Neural progenitor cell (in vitro differentiated cells): ENCODE measurements around the gene HHAT. TPM values are rescaled to one million over a fixed set of nuclear protein-coding genes. Genes with fewer than 3 reads are reported as not detected.

Experiments
- DNase-seq: peaks from one replicate; pipeline ENCODE4 v3.0.0-alpha.2; 2016; ENCODE audit warnings: low spot score
- H2AFZ ChIP-seq: fragments of 200-600 bp; sonication (generic); replicated peaks from 2 replicates; pipeline ENCODE4 v1.6.1; 2016; ENCODE audit warnings: antibody characterized with exemption
- H3F3A ChIP-seq: fragments of 200-600 bp; sonication (generic); 2 replicates; pipeline ENCODE4 v1.6.1; 2016; ENCODE audit warnings: antibody characterized with exemption, low read depth
- H3K27ac ChIP-seq: fragments of 200-600 bp; sonication (generic); 2 replicates; pipeline ENCODE4 v1.5.1; 2016; ENCODE audit warnings: mild to moderate bottlenecking
- H3K27me3 ChIP-seq: fragments of 200-600 bp; sonication (generic); 2 replicates; pipeline ENCODE4 v1.6.1; 2016; ENCODE audit warnings: mild to moderate bottlenecking, moderate library complexity
- H3K36me3 ChIP-seq: fragments of 200-600 bp; sonication (generic); 2 replicates; pipeline ENCODE4 v1.5.1; 2016
- H3K4me1 ChIP-seq: fragments of 200-600 bp; sonication (generic); 2 replicates; pipeline ENCODE4 v1.6.1; 2016; ENCODE audit warnings: mixed run types
- H3K4me2 ChIP-seq: fragments of 200-600 bp; sonication (generic); 2 replicates; pipeline ENCODE4 v1.6.1; 2016
- H3K4me3 ChIP-seq: fragments of 200-600 bp; sonication (generic); 2 replicates; pipeline ENCODE4 v1.5.1; 2016
- H3K79me2 ChIP-seq: fragments of 200-600 bp; sonication (generic); 2 replicates; pipeline ENCODE4 v1.6.1; 2016; ENCODE audit warnings: low read depth
- H3K9ac ChIP-seq: fragments of 200-600 bp; sonication (generic); 2 replicates; pipeline ENCODE4 v1.6.1; 2016
- H3K9me3 ChIP-seq: fragments of 200-600 bp; sonication (generic); 2 replicates; pipeline ENCODE4 v1.5.1; 2016; ENCODE audit warnings: low read depth
- H4K20me1 ChIP-seq: fragments of 200-600 bp; sonication (generic); 2 replicates; pipeline ENCODE4 v1.6.1; 2016; ENCODE audit warnings: low read depth
- H3K27ac Mint-ChIP-seq: 3 replicates; pipeline ENCODE4 v1.8.0; 2021; ENCODE audit warnings: mixed read lengths
- H3K27me3 Mint-ChIP-seq: 2 replicates; pipeline ENCODE4 v1.8.0; 2022; ENCODE audit warnings: low read depth, mild to moderate bottlenecking, inconsistent platforms, moderate library complexity, mixed read lengths; ENCODE audit not compliant: insufficient read depth
- H3K36me3 Mint-ChIP-seq: 3 replicates; pipeline ENCODE4 v1.8.0; 2021; ENCODE audit warnings: mixed read lengths
- H3K4me1 Mint-ChIP-seq: 3 replicates; pipeline ENCODE4 v1.8.0; 2021; ENCODE audit warnings: mixed read lengths
- H3K4me3 Mint-ChIP-seq: 3 replicates; pipeline ENCODE4 v1.8.0; 2021; ENCODE audit warnings: mild to moderate bottlenecking, moderate library complexity, mixed read lengths
- H3K9me3 Mint-ChIP-seq: 3 replicates; pipeline ENCODE4 v1.8.0; 2020; ENCODE audit warnings: mixed read lengths
- EZH2 ChIP-seq: fragments of 200-600 bp; sonication (generic); IDR thresholded peaks from 2 replicates; pipeline ENCODE4 v1.6.1; 2017; ENCODE audit warnings: antibody characterized with exemption, mild to moderate bottlenecking, moderate library complexity
- EZH2phosphoT487 ChIP-seq: fragments of 200-600 bp; sonication (generic); IDR thresholded peaks from 2 replicates; pipeline ENCODE4 v1.6.1; 2017; ENCODE audit warnings: antibody characterized with exemption
- total RNA-seq: library from RNA; depleted of rRNA; stranded (reverse); fragments of >200 nt; gene quantifications from 2 replicates; pipeline ENCODE4 v1.2.3, GENCODE V29; 2015; ENCODE audit warnings: low replicate concordance
- TF ChIP-seq, protein P1 (sequence below): fragments of 200-600 bp; sonication (generic); IDR thresholded peaks from 2 replicates; pipeline ENCODE4 v1.5.1; 2017; ENCODE audit warnings: antibody characterized with exemption, mild to moderate bottlenecking

Gene HHAT
- total RNA-seq, 1 donor from 2014 or later, result 10.3 TPM

DNA sequence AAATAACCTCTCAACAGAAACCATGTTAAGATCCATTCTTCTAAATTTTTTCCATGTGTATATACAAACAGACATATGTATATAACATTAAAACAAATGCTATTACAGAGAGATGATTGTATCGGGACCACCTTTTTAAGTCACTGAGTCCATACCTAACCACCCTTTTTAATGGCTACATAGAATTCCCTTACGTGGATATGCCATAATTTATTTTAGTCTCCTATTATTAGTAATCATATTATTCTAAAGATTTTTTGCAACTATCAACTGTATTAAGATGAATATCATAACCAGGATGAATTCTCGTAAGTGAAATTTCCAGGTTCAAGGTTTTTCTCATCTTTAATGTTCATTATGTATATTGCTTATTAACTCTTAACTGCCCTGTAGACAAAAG, 259.7 kb downstream of the HHAT start:
- no peak overlapping the region for H3K4me2 ChIP-seq
- H3K27ac Mint-ChIP-seq, result no peak overlapping the region
- peaks cover 3% of the 10 kb centered on the region for H3K4me1 Mint-ChIP-seq
- H3K4me1 ChIP-seq, result no peaks in the 10 kb centered on the region
- H3F3A ChIP-seq, result no peaks in the 10 kb centered on the region
- no peak overlapping the region for H3K9ac ChIP-seq
- H3K27me3 Mint-ChIP-seq, result peaks cover 4% of the 10 kb centered on the region
- H3K36me3 ChIP-seq, result no peaks in the 10 kb centered on the region
- no peak for TF ChIP-seq EZH2phosphoT487
- no peak for TF ChIP-seq EZH2
- TF ChIP-seq, protein P1, sequence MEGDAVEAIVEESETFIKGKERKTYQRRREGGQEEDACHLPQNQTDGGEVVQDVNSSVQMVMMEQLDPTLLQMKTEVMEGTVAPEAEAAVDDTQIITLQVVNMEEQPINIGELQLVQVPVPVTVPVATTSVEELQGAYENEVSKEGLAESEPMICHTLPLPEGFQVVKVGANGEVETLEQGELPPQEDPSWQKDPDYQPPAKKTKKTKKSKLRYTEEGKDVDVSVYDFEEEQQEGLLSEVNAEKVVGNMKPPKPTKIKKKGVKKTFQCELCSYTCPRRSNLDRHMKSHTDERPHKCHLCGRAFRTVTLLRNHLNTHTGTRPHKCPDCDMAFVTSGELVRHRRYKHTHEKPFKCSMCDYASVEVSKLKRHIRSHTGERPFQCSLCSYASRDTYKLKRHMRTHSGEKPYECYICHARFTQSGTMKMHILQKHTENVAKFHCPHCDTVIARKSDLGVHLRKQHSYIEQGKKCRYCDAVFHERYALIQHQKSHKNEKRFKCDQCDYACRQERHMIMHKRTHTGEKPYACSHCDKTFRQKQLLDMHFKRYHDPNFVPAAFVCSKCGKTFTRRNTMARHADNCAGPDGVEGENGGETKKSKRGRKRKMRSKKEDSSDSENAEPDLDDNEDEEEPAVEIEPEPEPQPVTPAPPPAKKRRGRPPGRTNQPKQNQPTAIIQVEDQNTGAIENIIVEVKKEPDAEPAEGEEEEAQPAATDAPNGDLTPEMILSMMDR, result no peak
- H3K9me3 Mint-ChIP-seq, result peaks cover 3% of the 10 kb centered on the region
- no peak overlapping the region for H3K27ac ChIP-seq
- H3K4me3 Mint-ChIP-seq, result no peak overlapping the region
- H3K79me2 ChIP-seq, result no peaks in the 10 kb centered on the region
- no peak overlapping the region for H2AFZ ChIP-seq
- DNase-seq, result no peak
- H3K4me3 ChIP-seq, result no peak overlapping the region
- H3K9me3 ChIP-seq, result no peaks in the 10 kb centered on the region
- H3K36me3 Mint-ChIP-seq, result no peaks in the 10 kb centered on the region
- H3K27me3 ChIP-seq, result no peaks in the 10 kb centered on the region
- H4K20me1 ChIP-seq, result no peaks in the 10 kb centered on the region

DNA sequence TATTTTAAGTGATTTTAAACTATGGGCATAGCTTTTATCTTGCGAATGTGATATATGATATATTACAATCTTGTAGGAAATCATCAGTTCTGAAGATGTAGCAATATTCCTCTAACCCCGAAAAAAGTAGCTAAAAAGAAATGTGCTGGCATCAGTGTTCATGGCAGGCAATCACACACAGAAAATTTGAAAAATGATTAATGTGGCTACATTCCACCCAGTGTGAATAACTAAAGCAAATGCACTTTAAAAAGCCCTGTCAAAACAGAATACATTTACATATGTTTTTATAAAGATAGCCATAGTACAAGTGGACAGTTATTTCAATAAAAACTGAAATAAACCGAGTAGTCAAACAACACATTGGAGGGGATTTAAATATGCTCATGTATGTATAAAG, 260.2 kb downstream of the HHAT start:
- DNase-seq, result no peak
- Mint-ChIP-seq H3K9me3 (peaks cover 3% of the 10 kb centered on the region), H3K27me3 (peaks cover 4% of the 10 kb centered on the region), H3K4me1 (peaks cover 3% of the 10 kb centered on the region), H3K4me3 (no peak overlapping the region), H3K36me3 (no peaks in the 10 kb centered on the region), H3K27ac (no peak overlapping the region)
- Histone ChIP-seq H3K4me2 (no peak overlapping the region), H3K4me1 (no peaks in the 10 kb centered on the region), H3K27ac (no peak overlapping the region), H4K20me1 (no peaks in the 10 kb centered on the region), H3F3A (no peaks in the 10 kb centered on the region), H3K79me2 (no peaks in the 10 kb centered on the region), H3K9ac (no peak overlapping the region), H3K36me3 (no peaks in the 10 kb centered on the region), H2AFZ (no peak overlapping the region), H3K27me3 (no peaks in the 10 kb centered on the region), H3K9me3 (no peaks in the 10 kb centered on the region), H3K4me3 (no peak overlapping the region)
- TF ChIP-seq EZH2 (no peak), EZH2phosphoT487 (no peak)
- TF ChIP-seq, protein P1, result no peak

DNA sequence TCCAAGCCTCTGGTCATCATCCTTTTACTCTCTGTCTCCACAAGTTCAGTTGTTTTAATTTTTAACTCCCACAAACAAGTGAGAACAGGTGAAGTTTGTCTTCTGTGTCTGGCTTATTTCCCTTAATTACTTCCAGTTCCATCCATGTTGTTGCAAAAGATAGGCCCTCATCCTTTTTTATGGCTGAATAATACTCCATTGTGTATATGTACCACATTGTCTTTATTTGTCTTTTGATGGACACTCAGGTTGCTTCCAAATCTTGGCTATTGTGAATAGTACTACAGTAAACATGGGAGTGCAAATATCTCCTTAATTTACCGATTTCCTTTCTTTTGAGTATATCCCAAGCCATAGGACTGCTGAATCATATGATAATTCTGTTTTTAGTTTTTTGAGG, 262.5 kb downstream of the HHAT start:
- H3F3A ChIP-seq, result no peaks in the 10 kb centered on the region
- Mint-ChIP-seq H3K4me1 (no peaks in the 10 kb centered on the region), H3K9me3 (peaks cover 3% of the 10 kb centered on the region), H3K36me3 (no peaks in the 10 kb centered on the region), H3K4me3 (no peak overlapping the region), H3K27ac (no peak overlapping the region), H3K27me3 (peaks cover 4% of the 10 kb centered on the region)
- no peak for DNase-seq
- H3K79me2 ChIP-seq, result no peaks in the 10 kb centered on the region
- H3K9ac ChIP-seq, result no peak overlapping the region
- no peaks in the 10 kb centered on the region for H3K4me1 ChIP-seq
- H3K4me3 ChIP-seq, result no peak overlapping the region
- H3K4me2 ChIP-seq, result no peak overlapping the region
- no peak overlapping the region for H2AFZ ChIP-seq
- no peaks in the 10 kb centered on the region for H4K20me1 ChIP-seq
- TF ChIP-seq EZH2phosphoT487, result no peak
- TF ChIP-seq EZH2, result no peak
- no peak overlapping the region for H3K27ac ChIP-seq
- H3K9me3 ChIP-seq, result no peaks in the 10 kb centered on the region
- no peaks in the 10 kb centered on the region for H3K36me3 ChIP-seq
- H3K27me3 ChIP-seq, result no peaks in the 10 kb centered on the region

DNA sequence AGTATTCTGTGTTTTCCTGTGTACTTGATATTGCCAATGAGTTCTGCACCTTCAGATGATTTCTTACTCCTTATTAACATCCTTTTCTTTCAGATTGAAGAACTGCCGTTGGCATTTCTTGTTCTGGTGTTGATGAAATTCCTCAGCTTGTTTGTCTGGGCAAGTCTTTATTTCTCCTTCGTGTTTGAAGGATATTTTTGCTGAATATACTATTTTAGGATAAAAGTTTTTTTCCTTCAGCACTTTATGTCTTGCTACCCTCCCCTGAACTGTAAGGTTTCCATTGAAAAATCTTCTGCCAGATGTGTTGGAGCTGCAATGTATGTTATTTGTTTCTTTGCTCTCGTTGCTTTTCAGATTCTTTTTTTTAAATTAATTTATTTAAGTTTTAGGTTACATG, 265.9 kb downstream of the HHAT start:
- Histone ChIP-seq H3K9ac (no peak overlapping the region), H3K27ac (no peak overlapping the region), H3K27me3 (no peaks in the 10 kb centered on the region), H3K36me3 (no peaks in the 10 kb centered on the region), H3K79me2 (no peaks in the 10 kb centered on the region), H4K20me1 (no peaks in the 10 kb centered on the region), H3K4me3 (no peak overlapping the region), H3K4me1 (no peaks in the 10 kb centered on the region), H3K9me3 (no peaks in the 10 kb centered on the region), H2AFZ (no peak overlapping the region), H3F3A (no peaks in the 10 kb centered on the region), H3K4me2 (no peak overlapping the region)
- Mint-ChIP-seq H3K4me1 (peaks cover 5% of the 10 kb centered on the region), H3K27ac (no peak overlapping the region), H3K9me3 (no peaks in the 10 kb centered on the region), H3K4me3 (no peak overlapping the region), H3K27me3 (peaks cover 2% of the 10 kb centered on the region), H3K36me3 (no peaks in the 10 kb centered on the region)
- no peak for DNase-seq
- no peak for TF ChIP-seq EZH2
- no peak for TF ChIP-seq EZH2phosphoT487
- TF ChIP-seq, protein P1, result no peak
